Posterior cingulate gyrus (tissue), 11 donors: ENCODE measurements around the gene ZNF302.
"Not testable (repeated sequence)": the region's sequence is repeated elsewhere in the genome, so short reads cannot be mapped to it uniquely, and the experiment has no call there.

Experiments
- DNase-seq, 10 donors: peaks; one replicate each; pipeline versions ENCODE4 v3.0.0 to v3.0.0-alpha.2; 2020 to 2021; ENCODE audit warnings: mixed read lengths in 3 of 10
- intact Hi-C: fragments of 100-400 bp; cut with DNase I; formaldehyde crosslinking; loops from one replicate; pipeline ENCODE4 v1.15.1; 2023

The ZNF302 gene

GRCh38 chr19:34668690-34669089 lies 8.8 kb upstream of the ZNF302 start:
- DNase-seq, intact Hi-C loops: not testable (repeated sequence)

DNA sequence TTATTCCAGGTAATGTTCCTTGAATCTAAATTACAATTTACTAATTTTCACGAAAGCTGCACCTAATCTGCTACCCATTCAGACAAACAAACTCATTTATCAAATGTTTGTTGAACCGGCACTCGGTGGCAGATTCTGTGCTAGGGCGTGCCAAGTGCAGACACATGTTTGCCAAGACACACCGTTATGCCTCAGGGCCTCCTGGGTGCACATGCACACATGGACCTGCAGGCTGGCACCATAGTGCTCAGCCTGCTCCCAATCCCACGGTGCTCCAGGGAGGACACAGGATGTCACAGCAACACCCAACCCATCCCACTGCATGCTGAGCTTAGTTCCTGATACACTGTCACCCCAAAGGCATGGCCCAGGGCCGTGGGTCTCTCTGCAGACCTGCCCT lies 8.2 kb upstream of the ZNF302 start:
- intact Hi-C loops: no loop called here
- DNase-seq: no peak

DNA sequence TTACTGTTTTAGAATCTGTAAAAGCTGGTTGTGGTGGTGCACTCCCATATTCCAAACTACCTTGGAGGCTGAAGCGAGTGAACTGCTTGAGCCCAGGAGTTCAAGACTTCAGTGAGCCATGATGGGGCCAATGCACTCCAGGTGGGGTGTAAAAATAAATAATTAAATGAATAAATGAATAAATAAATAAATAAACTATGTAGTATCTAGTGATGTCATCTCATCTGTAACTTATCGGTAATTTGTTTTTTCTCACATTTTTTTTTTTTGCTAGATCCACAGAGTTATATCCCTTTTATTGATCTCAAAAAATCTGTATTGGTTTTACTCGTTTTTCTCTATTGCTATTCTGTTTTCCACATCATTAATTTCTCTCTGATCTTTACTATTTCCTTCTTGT lies 5.5 kb upstream of the ZNF302 start:
- intact Hi-C loops: no loop called here
- no peak for DNase-seq

DNA sequence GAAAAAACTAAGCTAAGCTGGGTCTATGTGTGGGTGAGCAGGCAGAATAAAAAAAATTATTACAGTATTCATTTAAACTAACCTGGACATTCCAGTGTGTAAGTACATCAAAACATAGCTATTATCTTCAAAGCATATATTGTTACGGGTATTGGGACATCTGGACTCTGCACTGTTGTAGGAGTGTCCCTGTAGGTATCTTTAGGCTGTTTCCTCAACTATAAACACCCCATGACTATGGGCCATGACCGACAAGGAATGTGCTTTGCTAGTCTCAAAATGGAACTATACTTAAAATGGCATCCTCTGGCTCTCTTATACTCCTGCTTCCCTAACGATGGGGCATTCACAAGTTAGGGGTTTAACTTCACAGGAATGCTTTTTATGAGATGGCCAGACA lies 3.9 kb upstream of the ZNF302 start:
- intact Hi-C loops: no loop called here

GRCh38 chr19:34675250-34675649 lies 2.2 kb upstream of the ZNF302 start:
- intact Hi-C loops: no loop called here
- no peak for DNase-seq

More for the DNA sequence above, 3.9 kb upstream of the ZNF302 start:
- no peak for DNase-seq

DNA sequence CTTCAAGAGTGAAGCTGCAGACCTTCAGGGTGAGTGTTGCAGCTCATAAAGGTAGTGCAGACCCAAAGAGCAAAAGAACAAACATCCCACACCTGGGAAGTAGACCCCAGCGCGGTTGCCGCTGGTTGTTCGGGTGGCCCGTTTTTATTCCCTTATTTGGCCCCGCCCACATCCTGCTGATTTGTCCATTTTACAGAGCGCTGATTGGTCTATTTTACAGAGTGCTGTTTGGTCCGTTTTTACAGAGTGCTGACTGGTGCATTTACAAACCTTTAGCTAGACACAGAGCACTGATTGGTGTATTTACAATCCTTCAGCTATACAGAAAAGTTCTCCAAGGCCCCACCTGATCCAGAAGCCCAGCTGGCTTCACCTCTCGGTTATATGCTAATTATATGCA lies 1.6 kb upstream of the ZNF302 start:
- DNase-seq: no peak
- intact Hi-C loops: loop anchor here (2.0 kb wide), 1 partner anchor 97 kb away; the partner anchor contains the start of gene ZNF599

- peak in 8 of 10 donors; percentile 81 to 97 (median 86) for DNase-seq
- intact Hi-C loops: loop anchor here (1.0 to 2.0 kb wide), 2 partner anchors 57 to 96 kb away; partner anchors contain the start of genes ZNF181 and ZNF599
These were observed 637 bp upstream of the ZNF302 start, which contains the start of gene SCGB2B2 for GRCh38 chr19:34676697-34677385. TSS of gene SCGB2B2 (minus strand) at chr19:34677159. CDS start at chr19:34594563, 82,596 bp downstream.

- intact Hi-C loops: no loop called here
- peak in 1 of 10 donors; percentile 80 for DNase-seq
These were observed 571 bp downstream of the ZNF302 start for GRCh38 chr19:34678085-34678412.

GRCh38 chr19:34678421-34678820 lies 943 bp downstream of the ZNF302 start:
- intact Hi-C loops: no loop called here
- DNase-seq: no peak

GRCh38 chr19:34681478-34681877 lies 4.0 kb downstream of the ZNF302 start:
- intact Hi-C loops: no loop called here
- DNase-seq: no peak

GRCh38 chr19:34685266-34685665 lies 7.8 kb downstream of the ZNF302 start:
- DNase-seq, intact Hi-C loops: not testable (repeated sequence)

GRCh38 chr19:34686455-34686854 lies 9.0 kb downstream of the ZNF302 start:
- intact Hi-C loops: no loop called here
- DNase-seq: no peak

- intact Hi-C loops: no loop called here
- no peak for DNase-seq
These were observed 9.9 kb downstream of the ZNF302 start for GRCh38 chr19:34687348-34687747.

- no peak for DNase-seq
- intact Hi-C loops: no loop called here
These were observed 11.1 kb downstream of the ZNF302 start for GRCh38 chr19:34688592-34688991.

DNA sequence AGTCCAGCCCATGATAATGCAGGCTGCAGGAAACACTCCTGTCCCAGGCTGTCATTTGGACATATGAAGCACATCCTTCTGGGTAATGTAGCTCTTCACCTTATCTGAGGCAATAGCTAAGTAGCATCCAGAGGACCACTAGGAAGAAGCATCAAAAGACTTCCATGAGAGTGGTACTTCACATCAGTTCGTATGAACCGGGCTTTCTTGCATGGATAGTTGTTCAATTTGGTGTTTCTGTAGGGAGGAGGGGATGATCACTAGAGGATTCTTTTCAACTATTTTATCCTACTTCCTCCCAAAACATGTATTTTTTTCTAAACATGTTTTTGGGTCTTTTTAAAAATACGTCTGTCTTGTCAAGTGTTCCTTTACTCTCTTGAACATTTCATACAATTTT lies 12.9 kb downstream of the ZNF302 start:
- intact Hi-C loops: no loop called here
- no peak for DNase-seq

DNA sequence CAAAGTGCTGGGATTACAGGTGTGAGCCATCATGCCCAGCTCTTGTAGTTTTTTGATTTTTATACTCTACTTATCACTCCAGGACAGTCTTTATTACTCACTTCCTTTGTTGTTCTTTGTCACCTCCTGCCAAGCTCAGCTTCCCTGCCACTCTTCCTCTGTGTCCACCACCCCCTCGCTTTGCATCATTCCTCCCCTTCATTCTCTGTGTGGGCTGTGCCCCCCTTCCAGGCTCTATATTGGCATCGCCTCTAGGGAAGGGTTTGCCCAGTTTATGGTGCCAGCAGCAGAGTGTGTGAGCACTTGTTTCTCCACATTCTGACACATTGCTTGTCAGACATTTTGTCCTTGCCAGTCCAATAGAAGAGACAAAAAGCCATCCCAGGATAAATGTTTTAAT lies 15.1 kb downstream of the ZNF302 start:
- DNase-seq: no peak
- intact Hi-C loops: no loop called here

- intact Hi-C loops: no loop called here
- DNase-seq: no peak
These were observed 30.2 kb downstream of the ZNF302 start for GRCh38 chr19:34707661-34708060.

GRCh38 chr19:34711890-34712289 lies 34.4 kb downstream of the ZNF302 start:
- DNase-seq: no peak
- intact Hi-C loops: loop anchor here (1.0 to 10.0 kb wide), 4 partner anchors 73 to 937 kb away; no protein-coding TSS in a partner anchor

DNA sequence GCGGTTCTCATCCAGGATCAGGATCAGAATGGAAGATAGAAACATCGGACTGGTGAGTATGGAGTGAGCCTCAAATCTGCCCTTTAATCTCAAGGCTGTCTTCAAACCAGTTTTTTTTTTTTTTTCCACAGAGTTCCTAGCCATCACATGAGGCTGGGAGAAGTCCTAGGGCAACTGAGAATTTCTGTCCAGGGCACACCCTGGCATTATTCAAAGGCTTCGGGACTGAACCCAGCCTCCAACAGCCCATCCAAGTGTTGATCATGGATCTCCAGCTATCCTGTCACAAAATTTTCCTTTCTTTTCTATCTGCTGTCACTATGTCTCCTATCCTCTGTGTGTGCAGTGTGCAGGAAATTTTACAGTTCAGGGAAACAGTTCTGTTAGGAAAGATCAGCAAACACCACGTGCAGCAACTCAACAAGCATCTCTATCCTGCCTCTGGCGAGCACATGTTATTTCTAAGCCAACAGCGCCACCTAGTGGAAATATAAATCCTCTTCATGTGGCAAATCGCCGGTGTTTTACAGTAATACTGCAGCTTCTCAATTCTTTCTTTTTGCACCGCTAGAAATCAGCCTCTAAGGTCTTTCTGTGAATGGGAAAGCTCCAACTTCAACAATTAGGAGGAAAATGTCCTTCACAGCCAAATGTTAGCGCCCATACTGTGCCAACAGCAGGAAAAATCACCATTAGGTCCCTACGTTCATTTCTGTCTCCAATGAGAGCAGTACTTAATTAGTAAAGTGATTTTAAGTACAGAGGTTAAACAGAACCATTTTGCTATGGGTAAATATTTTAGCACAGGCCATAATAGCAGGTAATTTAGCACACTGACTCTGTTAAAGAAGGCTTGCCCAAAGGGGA lies 35.1 kb downstream of the ZNF302 start:
- intact Hi-C loops: loop anchor here (1.0 to 10.0 kb wide), 4 partner anchors 73 to 938 kb away; no protein-coding TSS in a partner anchor
- peak in 4 of 10 donors; percentile 18 to 50 (median 33) for DNase-seq

- no peak for DNase-seq
- intact Hi-C loops: loop anchor here (2.0 to 10.0 kb wide), 2 partner anchors 156 to 938 kb away; no protein-coding TSS in a partner anchor
These were observed 35.8 kb downstream of the ZNF302 start for GRCh38 chr19:34713262-34713637.

GRCh38 chr19:34715357-34715756 lies 37.9 kb downstream of the ZNF302 start:
- intact Hi-C loops: loop anchor here (10.0 kb wide), 1 partner anchor 941 kb away; no protein-coding TSS in a partner anchor
- no peak for DNase-seq
